Activated CD4-positive, alpha-beta T cell treated with anti-CD3 and anti-CD28 coated beads for 48 hours (primary cell): ENCODE data around the gene HAUS8.

Experiments used
- DNase-seq: peaks from one replicate; pipeline ENCODE4 v3.0.0-alpha.2; 2020

Gene HAUS8

GRCh38 chr19:17075864-17076542, 751 bp upstream of the HAUS8 start:
- peak; percentile 51 for DNase-seq

DNA sequence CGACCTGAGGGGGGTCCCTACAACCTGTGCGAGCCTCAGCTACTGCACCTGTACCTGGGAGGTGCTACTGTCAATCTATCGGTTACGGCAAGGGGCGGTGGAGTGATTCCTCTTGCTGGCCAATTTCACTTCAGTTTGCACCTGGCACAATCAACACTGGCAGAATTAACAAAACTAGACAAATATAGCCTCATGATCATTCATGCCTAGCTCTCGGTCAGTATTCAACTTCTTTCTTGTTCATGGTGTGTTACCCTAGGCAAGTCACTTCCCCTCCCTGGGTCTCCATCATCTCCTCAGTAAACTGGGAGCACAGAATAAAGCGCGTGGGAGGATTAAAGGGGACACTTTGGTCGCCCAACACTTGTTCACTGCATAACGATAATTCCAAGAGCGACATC, 618 bp downstream of the HAUS8 start:
- DNase-seq = no peak

- no peak for DNase-seq
Observed at GRCh38 chr19:17073869-17074633, 1.2 kb downstream of the HAUS8 start.

GRCh38 chr19:17070912-17071311, 4.3 kb downstream of the HAUS8 start:
- DNase-seq = no peak

DNA sequence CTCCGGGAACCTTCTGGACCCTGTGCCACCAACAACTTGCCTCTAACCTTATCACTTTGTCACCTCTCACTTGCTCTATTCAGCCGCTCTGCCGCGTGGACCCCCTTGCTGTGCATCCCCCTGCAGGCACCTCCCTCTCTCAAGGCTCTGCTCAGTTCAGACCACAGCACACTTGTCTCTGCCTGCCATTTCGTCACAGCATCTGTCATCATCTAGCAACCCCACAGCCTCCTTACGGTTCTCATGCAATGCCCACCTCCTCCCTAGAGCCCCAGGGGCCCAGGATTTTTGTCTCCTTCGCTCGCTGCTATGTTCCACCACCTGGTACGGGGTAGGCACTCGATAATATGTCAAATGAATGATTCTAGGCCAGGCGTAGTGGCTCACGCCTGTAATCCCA, 4.8 kb downstream of the HAUS8 start:
- no peak for DNase-seq

DNA sequence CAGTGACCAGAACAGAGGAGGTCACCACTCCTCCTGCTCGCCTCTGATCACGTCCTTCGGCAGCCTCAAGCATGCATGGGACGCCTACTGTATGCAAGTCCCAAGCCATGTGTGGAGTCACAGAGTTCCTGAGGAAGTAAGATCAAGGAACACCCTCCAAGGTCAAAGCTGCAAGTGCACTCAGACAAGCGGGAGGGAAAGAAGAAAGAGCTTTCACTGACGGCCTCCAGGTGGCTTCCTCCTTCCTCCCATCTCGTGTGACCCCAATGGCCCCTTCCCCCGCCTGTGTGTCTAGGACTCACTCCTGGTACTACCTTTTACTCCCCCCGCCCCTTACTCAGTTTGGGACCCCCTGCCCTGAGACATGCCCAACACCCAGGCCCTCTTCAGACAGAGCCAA, 6.1 kb downstream of the HAUS8 start:
- DNase-seq = no peak

DNA sequence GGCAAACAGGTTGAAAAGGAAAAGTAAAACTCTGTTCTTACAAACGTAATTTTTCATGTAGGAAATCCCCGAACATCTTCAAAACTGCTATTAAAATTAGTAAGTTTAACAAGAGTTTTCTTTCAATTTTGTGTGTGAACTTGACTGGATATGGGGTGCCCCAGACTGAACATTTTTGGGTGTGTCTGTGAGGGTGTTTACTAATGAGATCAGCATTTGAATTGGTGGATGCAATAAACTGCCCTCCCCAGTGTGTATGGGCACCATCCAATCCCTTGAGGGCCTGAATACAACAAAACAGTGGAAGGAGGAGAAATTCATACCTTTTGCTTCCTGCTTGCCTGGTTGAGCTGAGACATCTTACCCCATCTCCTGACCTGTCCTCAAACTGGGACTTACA, 11.8 kb downstream of the HAUS8 start:
- DNase-seq = no peak

GRCh38 chr19:17061691-17062090, 13.6 kb downstream of the HAUS8 start:
- DNase-seq = no peak

DNA sequence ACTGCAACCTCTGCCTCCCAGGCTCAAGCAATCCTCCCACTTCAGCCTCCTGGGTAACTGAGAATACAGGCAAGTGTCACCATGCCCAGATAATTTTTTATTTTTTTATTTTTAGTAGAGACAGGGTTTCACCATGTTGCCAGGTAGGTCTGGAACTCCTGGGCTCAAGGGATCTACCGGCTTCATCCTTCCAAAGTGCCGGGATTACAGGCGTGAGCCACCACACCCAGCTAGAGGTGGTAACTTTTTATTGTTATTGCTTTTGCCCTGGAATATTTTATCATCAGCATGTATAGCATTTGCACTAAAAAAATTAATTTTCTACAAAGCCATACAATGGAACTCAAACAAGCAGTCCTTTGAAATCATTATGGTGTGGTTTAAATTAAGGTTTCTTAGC, 14.0 kb downstream of the HAUS8 start:
- no peak for DNase-seq

DNA sequence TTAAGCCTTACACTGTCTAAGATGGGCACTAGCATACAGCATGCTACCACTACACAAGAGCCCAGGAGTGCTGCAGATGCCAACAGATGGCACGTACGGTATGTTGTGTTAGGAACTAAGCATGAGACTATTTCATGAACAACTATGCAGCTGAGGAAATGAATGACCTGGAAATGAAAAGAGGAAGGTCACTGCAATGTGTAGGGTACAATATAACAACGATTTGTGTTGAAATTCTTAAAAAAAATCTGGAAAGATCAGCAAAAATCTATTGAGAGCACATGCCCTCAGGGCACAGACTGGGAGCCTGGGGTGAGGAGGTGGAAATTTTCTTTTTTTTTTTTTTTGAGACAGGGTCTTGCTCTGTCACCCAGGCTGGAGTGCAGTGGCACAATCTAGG, 14.4 kb downstream of the HAUS8 start:
- no peak for DNase-seq

DNA sequence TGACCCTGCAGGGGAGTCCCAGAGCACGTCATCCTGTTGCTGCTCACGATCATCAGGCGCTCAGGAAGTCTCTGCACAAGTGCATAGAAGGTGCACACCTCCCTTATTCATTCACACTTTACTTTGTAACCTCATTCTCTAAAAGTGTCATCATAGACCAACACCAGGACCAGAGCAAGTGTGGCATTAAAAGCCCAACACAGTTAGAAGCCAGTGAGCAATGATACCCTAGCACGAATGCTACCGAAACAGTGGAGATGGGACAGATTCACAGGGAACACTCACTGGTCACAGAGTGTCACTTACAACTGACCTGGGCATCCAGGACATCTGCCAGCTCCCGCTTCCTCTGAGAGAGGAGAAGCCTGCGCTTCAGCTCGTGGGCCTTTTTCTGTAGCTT, 17.0 kb downstream of the HAUS8 start:
- DNase-seq = no peak

- no peak for DNase-seq
Observed at GRCh38 chr19:17055636-17056035, 19.6 kb downstream of the HAUS8 start.

- DNase-seq = no peak
Observed at GRCh38 chr19:17054746-17055145, 20.5 kb downstream of the HAUS8 start.

GRCh38 chr19:17052439-17052838, 22.8 kb downstream of the HAUS8 start:
- DNase-seq = peak; percentile 30

GRCh38 chr19:17049711-17050280, 25.5 kb downstream of the HAUS8 start:
- no peak for DNase-seq

DNA sequence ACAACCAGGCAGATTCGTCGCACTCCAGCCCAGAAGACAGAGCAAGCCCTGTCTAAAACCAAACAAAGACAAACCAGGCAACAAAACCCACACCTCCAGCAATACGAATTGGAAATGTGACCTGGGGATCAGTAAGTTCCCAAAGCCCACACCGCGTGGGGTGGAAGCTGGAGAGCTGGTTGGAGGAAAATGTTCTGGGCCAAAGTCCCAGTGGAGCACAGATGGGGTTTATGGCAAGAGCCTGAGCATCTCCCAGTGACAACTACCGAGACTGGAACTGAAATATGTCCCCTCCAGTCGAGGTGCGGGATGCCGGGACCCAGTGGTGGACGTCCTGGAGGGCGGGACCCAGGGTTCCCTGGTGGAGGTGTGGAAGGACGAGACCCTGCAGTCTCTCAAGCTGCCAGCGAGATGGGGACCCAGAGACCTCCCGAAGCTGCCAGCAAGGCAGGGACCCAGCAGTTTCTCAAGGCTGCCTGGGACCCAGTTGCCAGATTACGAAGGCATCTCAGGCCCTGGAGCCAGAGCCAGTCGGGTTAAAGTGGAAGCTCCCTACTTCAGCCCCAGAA, 26.3 kb downstream of the HAUS8 start:
- no peak for DNase-seq

- DNase-seq = no peak
Observed at GRCh38 chr19:17045907-17046502, 29.2 kb downstream of the HAUS8 start.

- no peak for DNase-seq
Observed at GRCh38 chr19:17043744-17044143, 31.5 kb downstream of the HAUS8 start.

GRCh38 chr19:17041976-17042375, 33.3 kb downstream of the HAUS8 start:
- DNase-seq = no peak

- no peak for DNase-seq
Observed at GRCh38 chr19:17037966-17038500, 37.2 kb downstream of the HAUS8 start.

GRCh38 chr19:17037184-17037583, 38.1 kb downstream of the HAUS8 start:
- DNase-seq = no peak

GRCh38 chr19:17036640-17037039, 38.6 kb downstream of the HAUS8 start:
- no peak for DNase-seq

DNA sequence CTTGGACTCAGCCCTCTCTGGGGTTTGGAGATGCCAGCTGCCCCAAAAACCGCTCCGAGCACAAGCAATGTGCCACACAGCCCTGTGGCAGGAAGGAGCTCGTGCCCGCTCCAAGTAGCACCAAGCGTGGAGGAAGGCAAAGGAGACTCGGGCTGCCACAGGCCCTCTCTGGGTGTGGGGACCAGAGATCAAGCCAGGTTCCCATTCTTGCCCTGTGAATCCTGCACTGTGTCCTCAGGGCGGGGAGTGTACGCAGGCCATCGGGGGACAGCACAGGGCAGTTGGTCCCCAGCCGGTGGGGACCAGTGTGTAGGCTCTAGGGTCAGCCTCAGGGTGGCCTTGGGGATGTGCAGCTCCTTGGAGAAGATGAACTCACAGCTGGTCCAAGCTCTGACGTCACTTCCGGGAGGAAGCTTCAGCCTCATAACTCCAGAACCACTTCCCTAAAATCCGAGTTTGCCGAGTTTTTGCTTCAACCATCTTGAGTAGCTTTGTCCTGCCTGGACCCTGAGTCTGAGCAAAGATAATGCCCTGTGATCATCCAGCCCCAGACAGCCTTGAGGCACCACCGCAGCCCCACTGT, 39.3 kb downstream of the HAUS8 start:
- no peak for DNase-seq
